Testis (tissue), 3 donors: ENCODE results near the gene CECR2. TPM values are rescaled to one million over a fixed set of nuclear protein-coding genes. Genes with fewer than 3 reads are reported as not detected.

Experiments
- DNase-seq: peaks from one replicate; pipeline ENCODE4 v3.0.0-alpha.2; 2019
- H3K27ac ChIP-seq, 2 donors: fragments of 200-600 bp; sonication (generic); one replicate each; pipeline ENCODE4 v1.5.1; 2019
- H3K27me3 ChIP-seq: fragments of 200-600 bp; sonication (generic); one replicate; pipeline ENCODE4 v1.5.1; 2019
- H3K36me3 ChIP-seq: fragments of 200-600 bp; sonication (generic); one replicate; pipeline ENCODE4 v1.5.1; 2017; ENCODE audit warnings: low read depth; ENCODE audit errors: missing control alignments
- H3K4me1 ChIP-seq: fragments of 200-600 bp; sonication (generic); one replicate; pipeline ENCODE4 v1.5.1; 2019
- H3K4me3 ChIP-seq, 2 donors: fragments of 200-600 bp; sonication (generic); one replicate each; pipeline ENCODE4 v1.5.1; 2017 to 2019
- H3K9me3 ChIP-seq: fragments of 200-600 bp; sonication (generic); one replicate; pipeline ENCODE4 v1.5.1; 2017
- CTCF ChIP-seq, 3 experiments: fragments of 450-650 bp in 2 of 3; fragments of 200-600 bp in 1 of 3; sonication (generic) in 1 of 3; IDR thresholded peaks; one replicate each; pipeline ENCODE4 v1.5.1; 2016 to 2019; ENCODE audit warnings: antibody characterized with exemption in 3 of 3, mild to moderate bottlenecking in 2 of 3, moderate library complexity in 1 of 3
- POLR2A ChIP-seq: fragments of 450-650 bp; IDR thresholded peaks from one replicate; pipeline ENCODE4 v1.6.1; 2017; ENCODE audit warnings: antibody characterized with exemption, mild to moderate bottlenecking, moderate library complexity
- WGBS, 2 donors: methylation state at CpG; one replicate each; pipeline ENCODE4 v1.1.5; 2018; 5-methylcytosine and 5-hydroxymethylcytosine counted together
- intact Hi-C: fragments of 100-400 bp; cut with DNase I; formaldehyde crosslinking; loops from one replicate; pipeline ENCODE4 v1.15.1; 2023; ENCODE audit warnings: low total_unique reads
- polyA plus RNA-seq: library from polyadenylated mRNA; stranded (reverse); fragments of 350-450 nt; fragmentation: Illumina TruSeq; extraction: RNeasy Lipid Tissue Mini Kit (QIAGEN cat#74804); gene quantifications from one replicate; pipeline ENCODE4 v1.2.3, GENCODE V29; 2014; ENCODE audit warnings: low read depth, low replicate concordance; ENCODE audit not compliant: insufficient read depth
- total RNA-seq, 2 donors: library from RNA; depleted of rRNA; stranded (reverse); fragments of >200 nt; gene quantifications; one replicate each; pipeline ENCODE4 v1.2.3, GENCODE V29; 2016

The CECR2 gene
- total and polyA plus RNA-seq, 3 donors from 2014 or later: 7.1 to 18.7 (median 16.8) TPM

- H3K27me3 ChIP-seq: no peaks in the 10 kb centered on the region
- no peak overlapping the region for H3K4me3 ChIP-seq
- no peaks in the 10 kb centered on the region for H3K36me3 ChIP-seq
- 35 to 54% methylated on average over 3 of the region's 3 CpGs for WGBS, 2 donors
- no peaks in the 10 kb centered on the region for H3K4me1 ChIP-seq
- H3K27ac ChIP-seq: no peak overlapping the region
- no peaks in the 10 kb centered on the region for H3K9me3 ChIP-seq
- intact Hi-C loops: no loop called here
- DNase-seq: no peak
- TF ChIP-seq POLR2A (no peak), CTCF (IDR thresholded peaks at IDR 0.05) (no peak)
Observed at GRCh38 chr22:17411213-17411612, 42.0 kb downstream of the CECR2 start.

GRCh38 chr22:17412232-17412631, 43.0 kb downstream of the CECR2 start:
- Histone ChIP-seq H3K4me1 (no peaks in the 10 kb centered on the region), H3K4me3 (no peak overlapping the region), H3K27ac (no peak overlapping the region), H3K27me3 (no peaks in the 10 kb centered on the region), H3K36me3 (no peaks in the 10 kb centered on the region), H3K9me3 (no peaks in the 10 kb centered on the region)
- TF ChIP-seq CTCF (IDR thresholded peaks at IDR 0.05) (no peak), POLR2A (no peak)
- intact Hi-C loops: no loop called here
- 92 to 99% methylated on average over 6 of the region's 6 CpGs for WGBS, 2 donors
- DNase-seq: no peak

GRCh38 chr22:17418890-17419324, 49.6 kb downstream of the CECR2 start:
- Histone ChIP-seq H3K9me3 (no peaks in the 10 kb centered on the region), H3K4me3 (peak overlapping the region in 1 of 2 donors; percentile 34), H3K4me1 (no peaks in the 10 kb centered on the region), H3K27me3 (no peaks in the 10 kb centered on the region), H3K36me3 (no peaks in the 10 kb centered on the region), H3K27ac (no peak overlapping the region)
- TF ChIP-seq CTCF (IDR thresholded peaks at IDR 0.05) (no peak), POLR2A (no peak)
- intact Hi-C loops: no loop called here
- WGBS, 2 donors: 76 to 80% methylated on average over 14 to 27 of the region's 27 CpGs
- peak; percentile 22 for DNase-seq

GRCh38 chr22:17419348-17419747, 50.1 kb downstream of the CECR2 start:
- H3K27ac ChIP-seq: no peak overlapping the region
- intact Hi-C loops: no loop called here
- no peak overlapping the region for H3K4me3 ChIP-seq
- no peak for DNase-seq
- TF ChIP-seq POLR2A (no peak), CTCF (IDR thresholded peaks at IDR 0.05) (no peak)
- no peaks in the 10 kb centered on the region for H3K36me3 ChIP-seq
- no peaks in the 10 kb centered on the region for H3K9me3 ChIP-seq
- H3K4me1 ChIP-seq: no peaks in the 10 kb centered on the region
- no peaks in the 10 kb centered on the region for H3K27me3 ChIP-seq
- 71 to 87% methylated on average over 2 to 3 of the region's 3 CpGs for WGBS, 2 donors

GRCh38 chr22:17422736-17423343, 53.6 kb downstream of the CECR2 start:
- no peaks in the 10 kb centered on the region for H3K9me3 ChIP-seq
- H3K4me1 ChIP-seq: no peaks in the 10 kb centered on the region
- intact Hi-C loops: no loop called here
- H3K27ac ChIP-seq: no peak overlapping the region
- H3K27me3 ChIP-seq: no peaks in the 10 kb centered on the region
- no peak for TF ChIP-seq POLR2A
- TF ChIP-seq CTCF (IDR thresholded peaks at IDR 0.05): no peak
- no peak for DNase-seq
- 93% methylated on average over 4 to 5 of the region's 5 CpGs for WGBS, 2 donors
- no peak overlapping the region for H3K4me3 ChIP-seq
- no peaks in the 10 kb centered on the region for H3K36me3 ChIP-seq
